Heart left ventricle (tissue), 16 donors: Measurements from ENCODE around the gene RNF13. TPM values are rescaled to one million over a fixed set of nuclear protein-coding genes. Genes with fewer than 3 reads are reported as not detected.

Experiments
- ATAC-seq, 4 donors: fragments of 200-7000 bp; cut with Tn5 transposase; one replicate each; pipeline ENCODE4 v1.9.1; 2020 to 2022; ENCODE audit warnings: moderate library complexity in 4 of 4, mild to moderate bottlenecking in 3 of 4, moderate number of reproducible peaks in 1 of 4
- DNase-seq, 5 donors: peaks; one replicate each; pipeline ENCODE4 v3.0.0-alpha.2; 2020
- H3K27ac ChIP-seq, 12 donors: fragments of 200-600 bp; sonication (generic) in 4 of 12; one replicate each; pipeline versions ENCODE4 v1.5.0 to v1.8.0; 2016 to 2022; ENCODE audit warnings: mild to moderate bottlenecking in 2 of 12
- H3K27me3 ChIP-seq, 9 donors: fragments of 200-600 bp; sonication (generic) in 2 of 9; one replicate each; pipeline versions ENCODE4 v1.5.1 to v1.8.0; 2016 to 2022; ENCODE audit warnings: mild to moderate bottlenecking in 3 of 9
- H3K36me3 ChIP-seq, 9 donors: fragments of 200-600 bp; sonication (generic) in 2 of 9; one replicate each; pipeline versions ENCODE4 v1.5.0 to v1.8.0; 2018 to 2022; ENCODE audit warnings: mild to moderate bottlenecking in 2 of 9
- H3K4me1 ChIP-seq, 12 donors: fragments of 200-600 bp; sonication (generic) in 4 of 12; one replicate each; pipeline versions ENCODE4 v1.5.0 to v1.8.0; 2016 to 2022; ENCODE audit warnings: mild to moderate bottlenecking in 3 of 12
- H3K4me3 ChIP-seq, 12 donors: fragments of 200-600 bp; sonication (generic) in 4 of 12; one replicate each; pipeline versions ENCODE4 v1.5.0 to v1.8.0; 2017 to 2022; ENCODE audit warnings: mild to moderate bottlenecking in 9 of 12, moderate library complexity in 4 of 12
- H3K9me3 ChIP-seq, 12 donors: fragments of 200-600 bp; sonication (generic) in 4 of 12; one replicate each; pipeline versions ENCODE4 v1.5.0 to v1.8.0; 2016 to 2022; ENCODE audit warnings: mild to moderate bottlenecking in 1 of 12
- POLR2A ChIP-seq, 2 donors: fragments of 450-650 bp; IDR thresholded peaks; one replicate each; pipeline ENCODE4 v1.6.1; 2017; ENCODE audit warnings: antibody characterized with exemption in 2 of 2, mild to moderate bottlenecking in 2 of 2, moderate library complexity in 2 of 2
- WGBS, 4 donors: extraction: QIAGEN DNeasy Blood & Tissue Kit in 2 of 4; methylation state at CpG; one replicate each; pipeline versions ENCODE4 v1.1.5 to v1.1.7; 2013 to 2018; 5-methylcytosine and 5-hydroxymethylcytosine counted together
- intact Hi-C, 10 donors: fragments of 100-400 bp; cut with DNase I; formaldehyde crosslinking; loops; one replicate each; pipeline versions ENCODE4 v1.11.1 to v1.14.2; 2022
- polyA plus RNA-seq, 2 donors: library from polyadenylated mRNA; stranded (reverse); fragments of 200-250 nt; gene quantifications; one replicate each; pipeline ENCODE4 v1.2.3, GENCODE V29; 2013
- total RNA-seq, 9 donors: library from RNA; depleted of rRNA in 2 of 9; stranded (reverse); fragments of >200 nt in 2 of 9; fragmentation: NEBNext Ultra II Directional in 3 of 9; extraction: Animal tissue kit (Norgen Biotek cat#: 25700) in 3 of 9; gene quantifications; one replicate each; pipeline versions ENCODE4 v1.1.0 to v1.2.4, GENCODE V29; 2016 to 2023
- TF ChIP-seq, protein P1 (sequence below), 12 donors: fragments of 200-600 bp; sonication (generic) in 4 of 12; IDR thresholded peaks; one replicate each; pipeline versions ENCODE4 v1.5.0 to v1.8.0; 2018 to 2022; ENCODE audit warnings: antibody characterized with exemption in 12 of 12, mild to moderate bottlenecking in 5 of 12
- donor health status: ischemic (EF 13 %, LVEDD 7.1; RV severe dilation, severe dysfunction).
- donor health status: healthy with polysubstance abuse.
- donor health status: DM: no; HTN: yes; CAD: no.
- donor health status: DM: no; HTN: no; CAD: no.
- donor health status: ischemic (EF 25% LVEDD 6.9; RV normal size, moderate dysfunction).
- donor health status: ischemic (EF 25% LVEDD 5.7; RV mildly dilated, moderate dysfunction).
- donor health status: healthy.
- donor health status: DM: yes; HTN: yes; CAD: no.
- donor health status: ischemic (EF 35%, LVEDD 5.7; RV mildly dilated, moderate dysfunction).
- donor health status: nonischemic (EF 11% LVEDD 7.7; RV severe dilation, severe dysfunction).
- donor health status: DM: yes; HTN: yes; CAD: no.
- donor health status: PGD.
- donor health status: ischemic (EF 29% LVEDD 5.4; RV normal size, mild dysfunction).
- donor health status: nonischemic (EF 23%, LVEDD 6.1; RV moderate dilation, normal function).

RNF13 gene
- total and polyA plus RNA-seq, 11 donors = 21.4 to 77.6 (median 55.1) TPM

DNA sequence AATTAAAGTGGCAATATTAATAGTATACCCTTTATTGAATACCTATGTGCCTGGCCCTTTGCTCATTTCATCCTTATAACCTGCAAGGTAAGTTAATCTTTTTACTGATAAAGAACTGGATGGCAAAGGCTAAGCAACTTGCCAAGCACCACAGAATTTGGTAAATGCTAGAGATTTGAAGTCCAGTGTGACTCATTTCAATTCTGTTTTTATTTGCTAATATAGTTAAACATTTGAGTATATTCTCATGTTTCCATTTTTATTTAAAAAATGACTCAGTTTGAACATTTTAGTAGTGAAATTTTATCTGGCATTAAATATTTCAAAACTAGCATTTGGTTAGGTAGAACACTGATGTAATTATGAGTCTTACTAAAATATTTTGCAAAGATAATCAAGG, 146.4 kb downstream of the RNF13 start:
- peaks cover 0 to 21% (median 9%) of the 10 kb centered on the region in 12 donors for H3K4me1 ChIP-seq
- H3K36me3 ChIP-seq = peaks cover 0 to 42% (median 15%) of the 10 kb centered on the region in 9 donors
- TF ChIP-seq POLR2A (IDR thresholded peaks at IDR 0.05) = no peak
- TF ChIP-seq, protein P1, sequence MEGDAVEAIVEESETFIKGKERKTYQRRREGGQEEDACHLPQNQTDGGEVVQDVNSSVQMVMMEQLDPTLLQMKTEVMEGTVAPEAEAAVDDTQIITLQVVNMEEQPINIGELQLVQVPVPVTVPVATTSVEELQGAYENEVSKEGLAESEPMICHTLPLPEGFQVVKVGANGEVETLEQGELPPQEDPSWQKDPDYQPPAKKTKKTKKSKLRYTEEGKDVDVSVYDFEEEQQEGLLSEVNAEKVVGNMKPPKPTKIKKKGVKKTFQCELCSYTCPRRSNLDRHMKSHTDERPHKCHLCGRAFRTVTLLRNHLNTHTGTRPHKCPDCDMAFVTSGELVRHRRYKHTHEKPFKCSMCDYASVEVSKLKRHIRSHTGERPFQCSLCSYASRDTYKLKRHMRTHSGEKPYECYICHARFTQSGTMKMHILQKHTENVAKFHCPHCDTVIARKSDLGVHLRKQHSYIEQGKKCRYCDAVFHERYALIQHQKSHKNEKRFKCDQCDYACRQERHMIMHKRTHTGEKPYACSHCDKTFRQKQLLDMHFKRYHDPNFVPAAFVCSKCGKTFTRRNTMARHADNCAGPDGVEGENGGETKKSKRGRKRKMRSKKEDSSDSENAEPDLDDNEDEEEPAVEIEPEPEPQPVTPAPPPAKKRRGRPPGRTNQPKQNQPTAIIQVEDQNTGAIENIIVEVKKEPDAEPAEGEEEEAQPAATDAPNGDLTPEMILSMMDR (IDR thresholded peaks at IDR 0.05) = no peak
- H3K27ac ChIP-seq = no peak overlapping the region
- intact Hi-C loops = no loop called here
- ATAC-seq = no peak
- H3K27me3 ChIP-seq = no peaks in the 10 kb centered on the region
- DNase-seq = no peak
- H3K4me3 ChIP-seq = no peak overlapping the region
- H3K9me3 ChIP-seq = no peaks in the 10 kb centered on the region

DNA sequence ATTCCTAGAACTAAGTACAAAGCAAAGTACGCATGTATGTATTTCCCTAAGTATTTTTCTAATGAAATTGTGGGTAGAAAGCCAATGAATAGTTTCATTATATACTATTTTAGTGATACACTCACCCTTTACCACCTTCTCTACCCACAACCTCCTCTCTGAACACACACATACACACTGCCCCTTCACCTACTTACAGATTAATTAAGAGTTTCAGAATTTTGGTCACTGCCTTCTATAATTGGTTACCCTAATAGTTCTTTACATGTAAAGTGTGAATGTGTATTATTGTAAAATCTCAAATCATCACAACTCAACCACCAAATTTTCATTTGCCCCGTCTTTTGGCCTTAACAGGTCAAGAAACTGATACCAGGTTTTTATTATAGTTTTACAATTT, 150.5 kb downstream of the RNF13 start:
- H3K27me3 ChIP-seq = no peaks in the 10 kb centered on the region
- intact Hi-C loops = loop anchor here in 6 of 10 donors (10.0 kb wide), 3 partner anchors 251 to 531 kb away; partner anchors contain the start of gene TSC22D2 (in 1 of the 6)
- no peak overlapping the region for H3K4me3 ChIP-seq
- DNase-seq (no peak), ATAC-seq (no peak)
- WGBS, 4 donors = 76 to 99% (median 92%) methylated on average over 2 of the region's 2 CpGs
- no peaks in the 10 kb centered on the region for H3K9me3 ChIP-seq
- H3K27ac ChIP-seq = no peak overlapping the region
- H3K36me3 ChIP-seq = peaks cover 0 to 49% (median 20%) of the 10 kb centered on the region in 9 donors
- peaks cover 0 to 33% (median 16%) of the 10 kb centered on the region in 12 donors for H3K4me1 ChIP-seq
- TF ChIP-seq, protein P1 (IDR thresholded peaks at IDR 0.05) = no peak
- no peak for TF ChIP-seq POLR2A (IDR thresholded peaks at IDR 0.05)

DNA sequence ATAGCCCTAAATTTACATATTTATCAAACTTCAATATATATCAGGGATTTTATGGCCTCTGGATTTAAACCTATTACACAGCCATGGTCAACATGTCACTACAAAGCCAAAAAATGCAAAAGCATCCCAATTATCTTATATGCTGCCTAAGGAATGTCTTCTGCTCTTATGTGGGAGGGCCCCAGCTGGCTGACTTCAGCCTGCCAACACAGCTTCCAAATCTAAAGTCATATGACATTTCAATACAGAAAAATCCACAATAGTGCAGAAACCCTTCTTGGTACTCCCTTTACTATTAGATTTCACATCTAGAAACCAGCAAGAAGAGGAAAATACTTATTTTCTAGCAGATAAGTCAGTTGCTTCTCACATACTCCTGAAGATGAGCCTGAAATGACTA, 151.3 kb downstream of the RNF13 start:
- no peak overlapping the region for H3K4me3 ChIP-seq
- H3K9me3 ChIP-seq = no peaks in the 10 kb centered on the region
- peaks cover 0 to 46% (median 20%) of the 10 kb centered on the region in 9 donors for H3K36me3 ChIP-seq
- peaks cover 0 to 40% (median 17%) of the 10 kb centered on the region in 12 donors for H3K4me1 ChIP-seq
- TF ChIP-seq, protein P1 (IDR thresholded peaks at IDR 0.05) = no peak
- TF ChIP-seq POLR2A (IDR thresholded peaks at IDR 0.05) = no peak
- DNase-seq (no peak), ATAC-seq (no peak)
- H3K27me3 ChIP-seq = no peaks in the 10 kb centered on the region
- no peak overlapping the region for H3K27ac ChIP-seq
- intact Hi-C loops = loop anchor here in 6 of 10 donors (10.0 kb wide), 3 partner anchors 251 to 531 kb away; partner anchors contain the start of gene TSC22D2 (in 1 of the 6)

DNA sequence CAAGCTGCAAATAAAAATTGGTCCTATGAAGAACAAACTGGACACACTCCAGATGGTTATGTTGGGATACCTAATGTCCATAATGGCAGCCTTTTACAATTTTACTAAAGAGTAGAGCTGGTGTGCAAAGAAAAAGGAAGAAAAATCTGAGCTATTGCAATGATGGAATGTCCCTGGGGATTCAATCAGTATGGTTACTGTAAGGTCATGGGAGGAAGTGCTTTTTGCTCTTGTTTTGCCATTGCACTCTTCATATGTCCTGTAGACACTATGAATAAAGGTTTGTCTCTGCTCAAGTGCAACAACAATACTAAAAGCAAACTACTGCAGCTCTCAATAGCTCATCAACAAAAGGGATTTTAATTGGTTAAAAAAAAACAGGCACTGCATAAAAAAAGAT, 152.3 kb downstream of the RNF13 start:
- H3K9me3 ChIP-seq = no peaks in the 10 kb centered on the region
- no peaks in the 10 kb centered on the region for H3K27me3 ChIP-seq
- peaks cover 0 to 39% (median 16%) of the 10 kb centered on the region in 9 donors for H3K36me3 ChIP-seq
- peaks cover 0 to 45% (median 20%) of the 10 kb centered on the region in 12 donors for H3K4me1 ChIP-seq
- TF ChIP-seq POLR2A (IDR thresholded peaks at IDR 0.05) = no peak
- TF ChIP-seq, protein P1 (IDR thresholded peaks at IDR 0.05) = no peak
- no peak for DNase-seq
- H3K4me3 ChIP-seq = no peak overlapping the region
- H3K27ac ChIP-seq = no peak overlapping the region
- no peak for ATAC-seq
- intact Hi-C loops = loop anchor here in 8 of 10 donors (5.0 to 10.0 kb wide), 6 partner anchors 83 to 532 kb away; partner anchors contain the start of gene TSC22D2 (in 1 of the 8)
